Measurements from ENCODE around the gene UBAC2.

The UBAC2 gene

GRCh38 chr13:99377641-99378040 is 177.0 kb downstream of the UBAC2 start:
- no peak for DNase-seq (ENCODE audit: low read depth)
- H3K4me3 ChIP-seq (ENCODE audit: low read depth, low read length) = no peak overlapping the region
- no peak for TF ChIP-seq CTCF (conservative IDR thresholded peaks at IDR 0.05; ENCODE audit: low read depth, low read length)

- TF ChIP-seq CTCF (conservative IDR thresholded peaks at IDR 0.05; ENCODE audit: low read depth, low read length) = no peak
- no peak for DNase-seq (ENCODE audit: low read depth)
- H3K4me3 ChIP-seq (ENCODE audit: low read depth, low read length) = no peak overlapping the region
Measured at GRCh38 chr13:99378985-99379733, 178.5 kb downstream of the UBAC2 start.

- no peak overlapping the region for H3K4me3 ChIP-seq (ENCODE audit: low read depth, low read length)
- TF ChIP-seq CTCF (conservative IDR thresholded peaks at IDR 0.05; ENCODE audit: low read depth, low read length) = no peak
- DNase-seq (ENCODE audit: low read depth) = no peak
Measured at GRCh38 chr13:99379856-99380801, 179.5 kb downstream of the UBAC2 start.

GRCh38 chr13:99380921-99381645 is 180.4 kb downstream of the UBAC2 start:
- no peak overlapping the region for H3K4me3 ChIP-seq (ENCODE audit: low read depth, low read length)
- no peak for DNase-seq (ENCODE audit: low read depth)
- TF ChIP-seq CTCF (conservative IDR thresholded peaks at IDR 0.05; ENCODE audit: low read depth, low read length) = no peak

GRCh38 chr13:99381766-99382165 is 181.1 kb downstream of the UBAC2 start:
- no peak for DNase-seq (ENCODE audit: low read depth)
- no peak for TF ChIP-seq CTCF (conservative IDR thresholded peaks at IDR 0.05; ENCODE audit: low read depth, low read length)
- H3K4me3 ChIP-seq (ENCODE audit: low read depth, low read length) = no peak overlapping the region

- H3K4me3 ChIP-seq (ENCODE audit: low read depth, low read length) = no peak overlapping the region
- DNase-seq (ENCODE audit: low read depth) = no peak
- no peak for TF ChIP-seq CTCF (conservative IDR thresholded peaks at IDR 0.05; ENCODE audit: low read depth, low read length)
Measured at GRCh38 chr13:99382428-99383133, 181.9 kb downstream of the UBAC2 start.
